HG03342 (cell line): Measurements from ENCODE around the gene FNIP2.
A peak's percentile ranks its signal among the peaks of the same experiment; 100 is the strongest.
"Not testable (repeated sequence)": the region's sequence is repeated elsewhere in the genome, so short reads cannot be mapped to it uniquely, and the experiment has no call there.

ENCODE experiments used
- ATAC-seq: cut with Tn5 transposase; IDR thresholded peaks from one replicate; pipeline ENCODE4 v1.9.1; 2021; ENCODE audit warnings: mild to moderate bottlenecking, moderate library complexity; ENCODE audit not compliant: unreplicated experiment

The FNIP2 gene

GRCh38 chr4:158768555-158769174 is at the start of gene FNIP2:
Gene FNIP2, plus strand, starts transcription at chr4:158769026. Its CDS starts 187 bp downstream, at chr4:158769213.
- peak; percentile 83 for ATAC-seq

GRCh38 chr4:158721680-158722079 is 47.1 kb upstream of the FNIP2 start:
- ATAC-seq: no peak

DNA sequence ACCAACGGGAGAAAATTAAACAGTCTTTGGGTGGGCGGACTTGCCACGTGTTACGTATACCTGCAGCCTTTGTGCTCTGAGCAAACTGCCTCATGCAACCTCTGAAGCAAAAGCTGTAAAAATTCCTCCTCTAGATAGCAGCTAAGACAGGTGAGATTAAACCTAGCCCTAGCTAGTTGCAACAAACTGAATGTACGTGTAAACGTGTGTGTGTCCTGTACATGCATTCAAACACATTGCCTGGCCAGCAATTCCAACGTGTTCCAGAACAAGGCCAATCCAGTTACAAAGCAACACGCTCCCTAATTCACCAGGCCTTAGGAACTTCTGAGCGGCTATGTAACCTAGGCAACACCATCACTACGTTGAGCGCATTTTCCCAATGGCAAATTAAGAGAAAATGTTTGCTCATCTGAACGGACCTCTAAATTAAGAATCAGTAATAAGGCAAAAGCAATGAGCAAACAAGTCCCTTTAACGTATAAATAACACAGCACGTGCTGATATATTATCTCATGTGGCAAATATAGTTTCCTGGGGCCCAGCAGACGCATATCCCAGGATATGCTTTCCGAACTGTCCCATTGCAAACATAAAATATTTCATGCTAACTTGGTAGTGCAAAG is 46.4 kb upstream of the FNIP2 start:
- ATAC-seq: no peak

GRCh38 chr4:158722917-158723793 is 45.7 kb upstream of the FNIP2 start, which contains the start of gene PPID:
Gene PPID, minus strand, starts transcription at chr4:158723396. Its CDS starts 108 bp downstream, at chr4:158723288.
- peak; percentile 98 for ATAC-seq

GRCh38 chr4:158724637-158725036 is 44.2 kb upstream of the FNIP2 start:
- no peak for ATAC-seq

GRCh38 chr4:158726633-158727032 is 42.2 kb upstream of the FNIP2 start:
- ATAC-seq: no peak

DNA sequence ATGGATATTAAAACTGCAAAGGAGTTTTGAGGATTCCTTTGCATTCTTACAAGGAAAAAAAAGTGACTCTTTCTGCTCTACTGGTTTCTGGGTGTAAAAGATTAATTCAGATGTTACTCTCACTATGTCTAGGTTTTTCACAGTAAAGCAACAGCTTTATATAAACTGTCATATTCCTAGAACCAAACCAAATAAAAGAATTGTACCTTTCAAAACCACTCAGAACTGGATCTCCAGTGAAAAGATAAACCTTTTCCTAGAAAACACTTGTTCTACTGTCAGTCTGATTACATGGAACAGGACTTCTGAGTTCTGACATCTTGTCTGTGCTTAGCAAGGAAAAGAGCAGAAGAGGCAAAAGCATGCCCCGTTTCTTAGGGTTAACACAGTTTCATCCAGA is 40.6 kb upstream of the FNIP2 start:
- ATAC-seq: no peak

DNA sequence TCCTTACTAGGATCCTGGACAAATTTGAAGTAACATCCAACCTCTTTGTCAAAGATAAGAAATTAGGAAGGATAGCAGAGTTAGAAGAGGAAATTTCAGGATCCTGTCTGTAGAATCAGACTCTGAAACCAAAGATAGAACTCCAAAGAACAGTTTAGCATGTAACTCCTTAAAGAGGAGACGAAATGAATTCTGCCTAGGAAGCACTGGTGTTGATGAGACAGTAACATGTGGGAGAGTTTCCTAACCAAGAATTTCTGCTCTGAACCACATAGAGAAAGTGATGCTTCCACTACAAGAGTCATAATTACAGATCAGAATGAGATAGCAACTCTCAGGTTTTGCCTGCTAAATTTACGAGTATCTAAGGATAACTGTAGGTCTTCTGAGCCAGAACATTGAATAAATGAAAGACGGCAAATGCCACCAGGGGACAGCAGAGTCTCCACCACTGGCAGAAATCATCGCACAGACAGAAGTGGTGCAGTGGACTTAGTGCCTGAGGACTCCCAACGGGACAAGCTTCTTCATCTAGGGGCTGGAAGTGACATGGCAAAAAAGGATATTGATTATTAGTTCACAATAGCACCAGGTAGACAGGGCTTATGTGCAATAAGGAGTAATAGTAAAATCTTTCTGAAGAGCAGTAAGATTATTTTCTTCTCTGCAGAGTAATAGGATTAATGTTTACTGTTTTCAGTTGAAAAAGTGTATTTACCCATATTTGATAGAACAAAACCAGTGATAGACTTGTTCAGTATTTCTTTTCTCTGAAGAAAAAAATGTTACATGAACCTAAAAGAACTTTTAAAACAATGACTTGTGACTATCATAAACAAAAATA is 38.9 kb upstream of the FNIP2 start:
- ATAC-seq: peak; percentile 85

DNA sequence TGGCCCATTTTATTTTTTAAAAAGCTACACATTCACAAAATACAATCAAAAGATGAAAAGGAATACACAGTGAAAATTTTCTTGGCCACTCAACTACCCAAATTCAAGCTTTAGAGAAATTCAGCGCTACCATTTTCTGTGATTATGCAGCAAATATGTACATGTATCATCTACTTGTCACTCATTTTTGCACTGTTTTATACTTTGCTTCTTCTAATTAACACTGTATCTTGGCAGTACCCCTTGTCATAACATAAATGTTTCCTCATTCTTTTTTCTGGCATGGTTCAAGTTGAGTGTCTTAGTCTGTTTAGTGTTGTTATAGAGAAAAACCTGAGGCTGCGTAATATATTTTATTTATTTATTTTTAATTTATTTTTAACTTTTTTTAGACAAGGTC is 30.0 kb upstream of the FNIP2 start:
- no peak for ATAC-seq

GRCh38 chr4:158739600-158739999 is 29.2 kb upstream of the FNIP2 start:
- ATAC-seq: no peak

GRCh38 chr4:158741326-158742021 is 27.4 kb upstream of the FNIP2 start:
- no peak for ATAC-seq

- ATAC-seq: not testable (repeated sequence)
Measured at GRCh38 chr4:158746537-158746936, 22.3 kb upstream of the FNIP2 start.

GRCh38 chr4:158750379-158750778 is 18.4 kb upstream of the FNIP2 start:
- ATAC-seq: no peak

- no peak for ATAC-seq
Measured at GRCh38 chr4:158754385-158755180, 14.2 kb upstream of the FNIP2 start.

DNA sequence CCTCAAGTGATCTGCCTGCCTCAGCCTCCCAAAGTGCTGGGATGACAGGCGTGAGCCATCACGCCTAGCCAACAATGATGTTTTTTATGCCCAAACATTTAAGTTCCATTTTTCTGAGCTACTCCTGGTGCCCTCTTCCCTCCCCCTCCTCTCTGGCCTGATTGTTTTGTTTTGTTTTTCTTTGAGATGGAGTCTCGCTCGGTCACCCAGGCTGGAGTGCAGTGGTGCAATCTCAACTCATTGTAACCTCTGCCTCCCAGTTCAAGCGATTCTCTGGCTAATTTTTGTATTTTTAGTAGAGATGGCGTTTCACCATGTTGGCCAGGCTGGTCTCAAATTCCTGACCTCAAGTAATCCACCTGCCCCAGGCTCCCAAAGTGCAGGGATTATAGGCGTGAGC is 13.0 kb upstream of the FNIP2 start:
- ATAC-seq: not testable (repeated sequence)

GRCh38 chr4:158756588-158756987 is 12.2 kb upstream of the FNIP2 start:
- ATAC-seq: no peak

GRCh38 chr4:158758142-158758541 is 10.7 kb upstream of the FNIP2 start:
- ATAC-seq: no peak

DNA sequence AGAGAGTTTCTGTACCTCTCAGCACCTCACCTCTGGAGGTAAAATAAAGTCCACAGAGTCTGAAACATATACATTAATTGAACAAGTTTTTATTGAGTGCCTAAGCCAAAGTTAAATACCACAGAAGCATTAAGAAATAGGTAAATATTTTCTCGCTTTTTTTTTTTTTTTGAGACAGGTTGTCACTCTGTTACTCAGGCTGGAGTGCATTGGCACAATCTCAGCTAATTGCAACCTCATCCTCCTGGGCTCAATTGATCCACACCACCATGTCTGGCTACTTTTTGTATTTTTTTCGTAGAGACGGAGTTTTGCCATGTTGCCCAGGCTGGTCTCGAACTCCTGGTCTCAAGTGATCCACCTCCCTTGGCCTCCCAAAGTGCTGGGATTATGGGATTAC is 10.1 kb upstream of the FNIP2 start:
- ATAC-seq: no peak

DNA sequence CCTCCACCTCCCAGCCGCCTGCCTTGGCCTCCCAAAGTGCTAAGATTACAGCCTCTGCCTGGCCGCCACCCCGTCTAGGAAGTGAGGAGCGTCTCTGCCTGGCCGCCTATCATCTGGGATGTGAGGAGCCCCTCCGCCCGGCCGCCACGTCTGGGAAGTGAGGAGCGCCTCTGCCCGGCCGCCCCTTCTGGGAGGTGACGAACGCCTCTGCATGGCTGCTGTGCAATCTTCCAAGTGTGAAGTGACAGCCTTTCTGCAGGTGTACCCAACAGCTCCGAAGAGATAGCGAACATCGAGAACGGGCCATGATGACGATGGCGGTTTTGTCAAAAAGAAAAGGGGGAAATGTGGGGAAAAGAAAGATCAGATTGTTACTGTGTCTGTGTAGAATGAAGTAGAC is 9.3 kb upstream of the FNIP2 start:
- not testable (repeated sequence) for ATAC-seq
